A673 (cell line): Measurements from ENCODE around the gene SLC52A3. TPM values are rescaled to one million over a fixed set of nuclear protein-coding genes. Genes with fewer than 3 reads are reported as not detected.

Experiments used
- BruUV-seq: library from RNA; stranded (reverse); fragments of 400-500 nt; replicated peaks from 2 replicates; lab custom pipeline; 2021; lab: Mats Ljungman, UMichigan
- CTCF ChIA-PET: fragments of 300-600 bp; sonication (Branson Sonifier 250); formaldehyde crosslinking; loops from one replicate; lab custom pipeline; 2022; ENCODE audit warnings: antibody characterized with exemption; lab: Charles Lee
- POLR2A ChIA-PET: fragments of 300-600 bp; sonication (Branson Sonifier 250); formaldehyde crosslinking; loops from one replicate; lab custom pipeline; 2022; ENCODE audit warnings: antibody characterized with exemption; ENCODE audit not compliant: low non-redundant PET; lab: Charles Lee
- DNase-seq: peaks from one replicate; pipeline ENCODE4 v3.0.0-alpha.2; 2015; ENCODE audit warnings: low spot score
- H3K27ac ChIP-seq: fragments of 200-600 bp; sonication (generic); 2 replicates; pipeline ENCODE4 v1.5.1; 2016; ENCODE audit warnings: mixed run types, low read depth, mild to moderate bottlenecking, mixed read lengths, antibody characterized with exemption, low read length; ENCODE audit not compliant: poor library complexity, severe bottlenecking
- H3K27me3 ChIP-seq: fragments of 200-600 bp; sonication (generic); replicated peaks from 2 replicates; pipeline ENCODE4 v1.6.1; 2017; ENCODE audit warnings: mixed run types, low read depth, mild to moderate bottlenecking, mixed read lengths, antibody characterized with exemption, low read length; ENCODE audit not compliant: insufficient read depth, poor library complexity
- H3K36me3 ChIP-seq: fragments of 200-600 bp; sonication (generic); 2 replicates; pipeline ENCODE4 v1.6.1; 2016; ENCODE audit warnings: mixed run types, mild to moderate bottlenecking, mixed read lengths, antibody characterized with exemption, low read length; ENCODE audit not compliant: insufficient read depth, poor library complexity, severe bottlenecking
- H3K4me1 ChIP-seq: fragments of 200-600 bp; sonication (generic); 2 replicates; pipeline ENCODE4 v1.6.1; 2017; ENCODE audit warnings: mixed run types, mild to moderate bottlenecking, mixed read lengths, antibody characterized with exemption, low read length; ENCODE audit not compliant: insufficient read depth, poor library complexity, severe bottlenecking
- H3K4me3 ChIP-seq: fragments of 200-600 bp; sonication (generic); 2 replicates; pipeline ENCODE4 v1.5.1; 2016; ENCODE audit warnings: low read depth, mixed run types, mild to moderate bottlenecking, mixed read lengths, low read length; ENCODE audit not compliant: poor library complexity, severe bottlenecking
- H3K9me3 ChIP-seq: fragments of 200-600 bp; sonication (generic); 2 replicates; pipeline ENCODE4 v1.6.1; 2016; ENCODE audit warnings: mixed run types, low read depth, mild to moderate bottlenecking, mixed read lengths, antibody characterized with exemption, low read length; ENCODE audit not compliant: poor library complexity, severe bottlenecking
- CTCF ChIP-seq: fragments of 300-800, 200-600 bp; sonication (generic); conservative IDR thresholded peaks from 2 replicates; pipeline ENCODE4 v1.5.1; 2017; ENCODE audit warnings: low read depth, mild to moderate bottlenecking, antibody characterized with exemption, low read length, moderate library complexity, mixed read lengths
- EZH2 ChIP-seq: fragments of 200-600 bp; sonication (generic); IDR thresholded peaks from 2 replicates; pipeline ENCODE4 v1.6.1; 2017; ENCODE audit warnings: borderline replicate concordance, low read depth, mild to moderate bottlenecking, mixed read lengths, antibody characterized with exemption, low read length; ENCODE audit not compliant: poor library complexity, severe bottlenecking
- intact Hi-C: fragments of 100-400 bp; cut with micrococcal nuclease; formaldehyde crosslinking; loops from one replicate; pipeline ENCODE4 v1.10.0; 2022; ENCODE audit not compliant: unreplicated experiment
- total RNA-seq: library from RNA; stranded (reverse); gene quantifications from 2 replicates; pipeline ENCODE4 v1.2.3, GENCODE V29; 2021

The SLC52A3 gene
- total RNA-seq, 1 experiment from 2014 or later, result not detected

DNA sequence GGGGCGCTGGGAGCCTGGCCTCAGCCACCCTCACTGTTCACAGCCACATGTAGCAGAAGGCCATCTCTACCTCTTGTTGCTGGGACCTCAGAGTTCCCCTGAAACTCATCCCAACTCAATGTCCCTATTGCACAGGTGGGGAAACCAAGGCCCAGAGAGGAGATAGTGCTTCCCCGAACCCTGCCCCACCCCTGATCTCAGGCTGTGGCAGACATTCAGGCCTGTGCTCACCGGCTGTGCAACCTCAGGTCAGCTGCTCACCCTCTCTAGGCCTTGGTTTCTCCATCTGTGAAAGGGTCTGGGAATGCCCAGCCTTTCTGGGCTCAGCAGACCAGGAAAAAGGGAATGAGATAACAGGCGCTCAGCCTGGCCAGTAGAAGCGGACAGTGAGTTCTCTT, 6.4 kb upstream of the SLC52A3 start:
- Histone ChIP-seq H3K4me1 (no peaks in the 10 kb centered on the region), H3K4me3 (no peak overlapping the region), H3K36me3 (no peaks in the 10 kb centered on the region), H3K27ac (no peak overlapping the region), H3K27me3 (no peaks in the 10 kb centered on the region), H3K9me3 (no peaks in the 10 kb centered on the region)
- intact Hi-C loops, result no loop called here
- POLR2A ChIA-PET, result no interaction called here
- CTCF ChIA-PET, result no interaction called here
- BruUV-seq, result no TSS peak
- TF ChIP-seq EZH2 (no peak), CTCF (no peak)
- DNase-seq, result no peak

DNA sequence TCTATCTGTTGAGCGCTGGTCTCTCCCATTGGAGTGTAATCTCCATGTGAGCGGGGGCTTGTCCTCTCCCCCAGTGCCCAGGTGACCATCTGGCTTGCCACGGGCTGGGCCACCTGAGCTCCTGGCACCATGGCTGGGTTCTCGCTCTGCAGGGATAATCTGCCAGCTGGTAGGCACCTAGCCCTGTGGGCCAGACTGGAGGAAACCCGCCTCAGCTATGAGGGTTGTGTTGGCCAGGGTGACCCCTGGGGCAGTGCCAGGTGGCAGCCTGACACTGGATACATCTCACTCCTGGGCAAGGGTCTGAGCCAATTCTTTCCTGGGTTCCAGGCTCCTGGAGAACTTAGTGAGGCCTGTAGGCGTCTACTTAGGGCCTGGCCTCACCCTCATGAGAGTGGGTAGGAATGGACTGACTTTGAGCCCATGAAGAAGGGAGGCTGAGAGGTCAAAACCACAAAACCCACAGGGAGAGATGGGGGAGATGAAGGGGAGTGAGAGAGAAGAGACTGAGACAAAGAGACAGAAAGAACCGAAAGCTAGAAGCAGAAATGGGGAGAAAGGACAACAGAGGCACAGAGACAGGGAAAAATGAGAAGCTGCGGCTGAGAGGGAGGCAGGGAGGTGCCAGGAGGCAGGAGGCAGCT, 5.8 kb upstream of the SLC52A3 start:
- intact Hi-C loops, result no loop called here
- H3K4me1 ChIP-seq, result no peaks in the 10 kb centered on the region
- TF ChIP-seq CTCF (no peak), EZH2 (no peak)
- no peaks in the 10 kb centered on the region for H3K27me3 ChIP-seq
- no TSS peak for BruUV-seq
- no peaks in the 10 kb centered on the region for H3K9me3 ChIP-seq
- no peak for DNase-seq
- no peak overlapping the region for H3K4me3 ChIP-seq
- ChIA-PET POLR2A (no interaction called here), CTCF (no interaction called here)
- H3K36me3 ChIP-seq, result no peaks in the 10 kb centered on the region
- H3K27ac ChIP-seq, result no peak overlapping the region

- intact Hi-C loops, result no loop called here
- Histone ChIP-seq H3K4me3 (no peak overlapping the region), H3K27ac (no peak overlapping the region), H3K27me3 (no peaks in the 10 kb centered on the region), H3K4me1 (no peaks in the 10 kb centered on the region), H3K9me3 (no peaks in the 10 kb centered on the region), H3K36me3 (no peaks in the 10 kb centered on the region)
- ChIA-PET POLR2A (no interaction called here), CTCF (interaction anchor here (0.7 kb wide), 1 partner anchor 1126 kb away, joined by 5 read pairs; no protein-coding TSS in a partner anchor)
- BruUV-seq, result no TSS peak
- TF ChIP-seq CTCF (no peak), EZH2 (no peak)
- DNase-seq, result no peak
These were observed 4.5 kb upstream of the SLC52A3 start for GRCh38 chr20:772806-773205.
